Measurements from ENCODE around the gene LIPA. TPM values are rescaled to one million over a fixed set of nuclear protein-coding genes. Genes with fewer than 3 reads are reported as not detected.
"Not testable (repeated sequence)": the region's sequence is repeated elsewhere in the genome, so short reads cannot be mapped to it uniquely, and the experiment has no call there.

LIPA gene
- total and polyA plus RNA-seq, 4 donors = 57.7 to 113 (median 66.2) TPM

DNA sequence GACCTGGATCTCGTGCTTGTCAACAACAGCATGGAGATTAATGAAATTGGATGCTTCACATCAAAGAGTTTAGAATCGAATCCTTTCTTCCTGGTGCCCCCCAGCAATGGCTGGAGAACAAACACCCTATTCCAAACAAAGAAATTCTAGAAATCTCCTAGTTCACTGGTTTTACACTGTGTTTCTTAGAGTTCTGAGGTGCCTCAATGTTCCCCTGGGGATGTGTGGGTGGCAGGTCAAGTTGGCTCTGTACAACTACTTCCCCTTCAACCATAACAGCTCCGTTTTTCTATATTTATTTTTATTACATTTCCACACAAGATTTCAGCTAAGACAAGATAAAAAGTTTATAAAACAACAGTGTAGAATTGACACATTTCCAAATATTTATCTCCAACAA, 66.9 kb downstream of the LIPA start:
- no peak for DNase-seq (ENCODE audit: low read depth in 4 of 6, low spot score in 6 of 6)
- Histone ChIP-seq H3K27me3 (ENCODE audit: control insufficient read depth, insufficient read depth, low read length) (no peaks in the 10 kb centered on the region), H3K9me3 (ENCODE audit: control insufficient read depth, insufficient read depth, low read length) (peaks cover 1% of the 10 kb centered on the region), H3K4me3 (ENCODE audit: low read depth, low read length) (no peak overlapping the region), H3K36me3 (ENCODE audit: control insufficient read depth, insufficient read depth, low read length) (no peaks in the 10 kb centered on the region), H3K27ac (ENCODE audit: low read depth, low read length) (no peak overlapping the region), H3K4me1 (ENCODE audit: control insufficient read depth, insufficient read depth, low read length) (no peaks in the 10 kb centered on the region)
- WGBS (ENCODE audit: insufficient coverage) = no CpG with 5 or more reads among the region's 3 CpGs

DNA sequence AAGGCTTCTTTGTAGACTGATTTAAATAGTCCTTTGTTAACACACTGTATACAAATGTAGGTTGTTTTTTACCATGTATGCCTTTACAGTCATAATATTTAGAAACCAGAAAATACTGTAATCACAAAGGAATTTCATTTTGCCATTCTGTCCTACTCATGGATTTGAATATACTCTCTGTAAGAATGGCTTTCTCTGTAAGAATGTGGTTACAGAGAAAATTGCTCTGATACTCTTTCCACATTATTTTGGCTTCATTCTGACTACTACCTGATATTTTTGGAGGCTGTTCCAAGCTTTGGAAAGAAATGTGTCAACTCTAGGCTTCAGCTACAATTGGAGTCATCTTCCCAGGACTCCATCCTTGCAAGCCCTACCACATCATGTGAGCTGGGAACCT, 68.0 kb downstream of the LIPA start:
- Histone ChIP-seq H3K27me3 (ENCODE audit: control insufficient read depth, insufficient read depth, low read length) (no peaks in the 10 kb centered on the region), H3K4me1 (ENCODE audit: control insufficient read depth, insufficient read depth, low read length) (no peaks in the 10 kb centered on the region), H3K36me3 (ENCODE audit: control insufficient read depth, insufficient read depth, low read length) (no peaks in the 10 kb centered on the region), H3K9me3 (ENCODE audit: control insufficient read depth, insufficient read depth, low read length) (peaks cover 1% of the 10 kb centered on the region), H3K27ac (ENCODE audit: low read depth, low read length) (no peak overlapping the region), H3K4me3 (ENCODE audit: low read depth, low read length) (no peak overlapping the region)
- DNase-seq (ENCODE audit: low read depth in 4 of 6, low spot score in 6 of 6) = no peak

DNA sequence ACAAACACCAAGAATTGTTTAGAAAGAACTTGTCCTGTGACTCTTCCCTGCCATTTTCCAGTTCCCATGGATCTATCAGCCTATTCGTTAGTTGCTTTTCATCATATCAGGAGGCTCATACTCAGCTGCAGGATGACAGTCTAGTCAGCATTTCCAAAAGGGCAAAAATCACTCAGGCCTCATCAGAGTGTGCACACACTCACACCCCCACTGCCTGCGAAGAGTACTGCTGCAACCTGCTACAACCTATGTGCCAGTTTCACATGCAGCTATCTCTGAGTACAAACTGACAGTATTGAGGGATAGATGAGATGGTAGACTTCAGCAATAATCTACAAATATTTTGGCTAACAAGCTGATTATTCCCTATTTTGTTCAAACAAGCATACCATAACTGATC, 68.7 kb downstream of the LIPA start:
- 67% methylated on average over 1 of the region's 2 CpGs for WGBS (ENCODE audit: insufficient coverage)
- H3K27ac ChIP-seq (ENCODE audit: low read depth, low read length) = no peak overlapping the region
- no peaks in the 10 kb centered on the region for H3K36me3 ChIP-seq (ENCODE audit: control insufficient read depth, insufficient read depth, low read length)
- H3K9me3 ChIP-seq (ENCODE audit: control insufficient read depth, insufficient read depth, low read length) = no peaks in the 10 kb centered on the region
- H3K4me1 ChIP-seq (ENCODE audit: control insufficient read depth, insufficient read depth, low read length) = no peaks in the 10 kb centered on the region
- no peak for DNase-seq (ENCODE audit: low read depth in 4 of 6, low spot score in 6 of 6)
- H3K4me3 ChIP-seq (ENCODE audit: low read depth, low read length) = no peak overlapping the region
- no peaks in the 10 kb centered on the region for H3K27me3 ChIP-seq (ENCODE audit: control insufficient read depth, insufficient read depth, low read length)

DNA sequence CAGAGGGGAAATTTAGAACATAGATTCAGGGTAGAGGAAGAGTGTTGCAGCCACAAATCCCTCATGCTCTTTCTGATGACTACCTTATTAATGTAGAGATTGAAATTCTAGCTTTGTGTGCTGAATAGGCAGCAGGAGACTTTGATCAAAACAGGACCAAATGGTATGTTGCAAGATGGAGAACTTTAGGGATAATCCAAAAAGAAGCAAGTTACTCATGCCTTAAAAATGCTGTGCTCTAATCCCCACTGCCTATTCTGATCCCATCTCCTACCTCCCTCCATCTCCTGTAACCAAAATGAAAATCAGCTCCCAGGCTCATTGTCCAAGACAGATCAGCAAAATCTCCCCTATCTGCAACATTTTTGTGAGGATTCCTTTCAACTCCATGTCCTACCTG, 75.8 kb downstream of the LIPA start:
- no peaks in the 10 kb centered on the region for H3K4me1 ChIP-seq (ENCODE audit: control insufficient read depth, insufficient read depth, low read length)
- no peak overlapping the region for H3K4me3 ChIP-seq (ENCODE audit: low read depth, low read length)
- DNase-seq (ENCODE audit: low read depth in 4 of 6, low spot score in 6 of 6) = no peak
- H3K27me3 ChIP-seq (ENCODE audit: control insufficient read depth, insufficient read depth, low read length) = no peaks in the 10 kb centered on the region
- no peaks in the 10 kb centered on the region for H3K36me3 ChIP-seq (ENCODE audit: control insufficient read depth, insufficient read depth, low read length)
- no peak overlapping the region for H3K27ac ChIP-seq (ENCODE audit: low read depth, low read length)
- no peaks in the 10 kb centered on the region for H3K9me3 ChIP-seq (ENCODE audit: control insufficient read depth, insufficient read depth, low read length)

DNA sequence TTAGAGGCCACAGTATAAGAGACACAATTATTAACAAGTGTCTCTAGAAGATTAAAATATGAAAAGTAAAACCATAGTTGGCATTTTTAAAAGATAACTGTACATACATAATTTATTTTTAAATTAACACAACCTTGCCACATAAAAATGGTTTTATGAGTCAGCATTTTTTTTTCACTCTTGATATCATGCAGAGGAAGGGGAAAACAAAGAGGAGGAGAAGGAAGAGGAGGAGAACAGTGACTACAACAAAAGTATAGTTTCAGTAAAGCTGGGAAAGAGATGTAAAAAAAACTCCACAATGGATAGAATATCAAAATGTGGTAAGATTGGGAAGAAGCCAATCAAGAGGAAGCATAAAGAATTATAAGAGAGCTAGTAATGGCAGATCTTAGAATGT, 78.5 kb downstream of the LIPA start:
- no peaks in the 10 kb centered on the region for H3K27me3 ChIP-seq (ENCODE audit: control insufficient read depth, insufficient read depth, low read length)

DNA sequence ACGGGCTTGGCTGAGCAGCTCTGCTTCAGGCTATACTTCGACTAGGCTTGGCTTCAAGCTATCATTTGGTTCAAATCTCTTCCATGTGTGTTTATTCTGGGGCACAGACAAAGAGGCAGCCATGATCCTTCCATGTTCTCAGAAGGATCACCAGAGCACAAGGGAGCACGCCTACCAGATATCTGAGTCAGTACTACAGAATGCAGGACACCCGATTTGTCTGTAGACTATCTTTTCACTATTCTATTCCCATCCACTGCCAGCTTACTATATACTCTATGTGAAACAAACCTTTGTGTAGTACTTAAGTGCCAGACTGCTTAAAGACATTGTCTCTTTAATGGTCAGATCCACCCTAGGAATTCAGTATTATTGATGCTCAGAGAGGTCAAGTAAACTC, 79.6 kb downstream of the LIPA start:
- Histone ChIP-seq H3K36me3 (ENCODE audit: control insufficient read depth, insufficient read depth, low read length) (no peaks in the 10 kb centered on the region), H3K27ac (ENCODE audit: low read depth, low read length) (no peak overlapping the region), H3K9me3 (ENCODE audit: control insufficient read depth, insufficient read depth, low read length) (no peaks in the 10 kb centered on the region), H3K4me3 (ENCODE audit: low read depth, low read length) (no peak overlapping the region), H3K4me1 (ENCODE audit: control insufficient read depth, insufficient read depth, low read length) (no peaks in the 10 kb centered on the region), H3K27me3 (ENCODE audit: control insufficient read depth, insufficient read depth, low read length) (no peaks in the 10 kb centered on the region)
- WGBS (ENCODE audit: insufficient coverage) = 92% methylated on average over 3 of the region's 4 CpGs
- DNase-seq (ENCODE audit: low read depth in 4 of 6, low spot score in 6 of 6) = no peak

More for the DNA sequence above, 78.5 kb downstream of the LIPA start:
- Histone ChIP-seq H3K4me3 (ENCODE audit: low read depth, low read length) (no peak overlapping the region), H3K9me3 (ENCODE audit: control insufficient read depth, insufficient read depth, low read length) (no peaks in the 10 kb centered on the region), H3K27ac (ENCODE audit: low read depth, low read length) (no peak overlapping the region), H3K4me1 (ENCODE audit: control insufficient read depth, insufficient read depth, low read length) (no peaks in the 10 kb centered on the region), H3K36me3 (ENCODE audit: control insufficient read depth, insufficient read depth, low read length) (no peaks in the 10 kb centered on the region)
- DNase-seq (ENCODE audit: low read depth in 4 of 6, low spot score in 6 of 6) = no peak

DNA sequence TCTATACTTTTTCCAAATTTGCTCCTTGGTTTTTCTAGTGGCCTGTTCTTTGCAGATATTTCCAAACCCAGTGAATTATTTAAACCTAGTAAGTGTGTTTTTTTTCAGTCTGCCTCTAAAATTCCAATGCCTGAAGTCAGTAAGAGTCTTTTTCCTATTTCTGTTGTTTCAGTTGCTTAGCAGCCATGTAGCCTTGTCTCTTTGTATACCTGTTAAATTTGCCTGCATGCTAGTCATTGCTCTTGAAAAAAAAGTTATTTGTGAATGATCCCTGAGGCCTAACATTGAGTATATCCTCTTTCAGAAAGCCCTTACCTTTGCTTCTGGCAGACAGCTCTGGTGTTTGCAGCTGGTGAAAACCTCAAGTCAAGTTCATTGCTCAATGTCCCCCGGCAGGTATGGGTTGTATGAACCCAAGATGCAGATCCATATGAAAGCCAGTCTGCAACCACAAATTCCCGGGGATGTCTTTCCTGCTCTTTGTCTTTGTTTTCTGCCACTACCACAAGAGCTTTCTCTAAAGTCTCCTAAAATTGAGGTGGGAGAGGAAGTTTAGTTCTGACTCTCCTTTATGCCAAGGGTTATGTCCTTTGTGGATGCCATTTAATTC, 80.2 kb downstream of the LIPA start:
- no peaks in the 10 kb centered on the region for H3K9me3 ChIP-seq (ENCODE audit: control insufficient read depth, insufficient read depth, low read length)
- H3K27me3 ChIP-seq (ENCODE audit: control insufficient read depth, insufficient read depth, low read length) = no peaks in the 10 kb centered on the region
- H3K4me3 ChIP-seq (ENCODE audit: low read depth, low read length) = no peak overlapping the region
- no peaks in the 10 kb centered on the region for H3K4me1 ChIP-seq (ENCODE audit: control insufficient read depth, insufficient read depth, low read length)
- no peak overlapping the region for H3K27ac ChIP-seq (ENCODE audit: low read depth, low read length)
- no peaks in the 10 kb centered on the region for H3K36me3 ChIP-seq (ENCODE audit: control insufficient read depth, insufficient read depth, low read length)
- WGBS (ENCODE audit: insufficient coverage) = 100% methylated on average over 1 of the region's 2 CpGs
- DNase-seq (ENCODE audit: low read depth in 4 of 6, low spot score in 6 of 6) = no peak

DNA sequence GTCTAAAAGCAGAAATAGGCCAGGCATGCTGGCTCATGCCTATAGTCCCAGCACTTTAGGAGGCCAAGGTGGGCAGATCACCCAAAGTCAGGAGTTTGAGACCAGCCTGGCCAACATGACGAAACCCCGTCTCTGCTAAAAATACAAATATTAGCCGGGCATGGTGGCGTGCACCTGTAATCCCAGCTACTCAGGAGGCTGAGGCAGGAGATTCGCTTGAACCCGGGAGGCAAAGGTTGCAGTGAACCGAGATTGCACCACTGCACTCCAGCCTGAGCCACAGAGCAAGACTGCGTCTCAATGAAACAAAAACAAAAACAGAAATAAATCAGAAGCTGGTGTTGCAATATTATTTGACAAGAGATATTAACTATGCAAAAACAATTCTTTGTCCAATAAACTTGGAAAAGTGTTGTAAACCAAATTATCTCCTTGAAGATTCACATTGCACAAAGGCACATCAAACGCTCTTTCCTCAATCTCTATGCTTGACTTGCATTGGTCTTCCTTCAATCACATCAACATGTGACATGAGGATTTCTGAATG, 83.1 kb downstream of the LIPA start:
- not testable (repeated sequence) for H3K27ac ChIP-seq (ENCODE audit: low read depth, low read length); H3K36me3 ChIP-seq (ENCODE audit: control insufficient read depth, insufficient read depth, low read length); H3K27me3 ChIP-seq (ENCODE audit: control insufficient read depth, insufficient read depth, low read length); H3K4me1 ChIP-seq (ENCODE audit: control insufficient read depth, insufficient read depth, low read length); H3K4me3 ChIP-seq (ENCODE audit: low read depth, low read length); DNase-seq (ENCODE audit: low read depth in 4 of 6, low spot score in 6 of 6); H3K9me3 ChIP-seq (ENCODE audit: control insufficient read depth, insufficient read depth, low read length)
- WGBS (ENCODE audit: insufficient coverage) = 70% methylated on average over 4 of the region's 9 CpGs

DNA sequence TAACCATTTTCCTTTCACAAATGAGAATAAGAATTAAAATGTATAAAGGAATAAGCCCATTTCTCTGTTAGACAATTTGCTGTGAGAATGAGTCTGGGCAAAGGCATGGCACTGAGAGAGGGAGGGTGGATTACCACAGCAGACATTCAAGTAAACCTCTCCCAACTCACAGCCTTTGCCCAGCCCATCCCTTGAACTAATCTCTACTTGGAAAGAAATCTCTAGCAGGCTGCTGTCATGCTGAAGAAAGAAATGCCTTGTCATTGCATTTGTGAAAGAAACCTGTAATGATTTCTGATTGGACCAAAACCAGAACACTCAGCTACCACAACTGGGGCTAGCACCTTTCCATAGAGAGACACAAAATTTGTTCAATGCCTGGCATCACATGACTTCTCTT, 83.7 kb downstream of the LIPA start:
- Histone ChIP-seq H3K27ac (ENCODE audit: low read depth, low read length) (no peak overlapping the region), H3K36me3 (ENCODE audit: control insufficient read depth, insufficient read depth, low read length) (no peaks in the 10 kb centered on the region), H3K9me3 (ENCODE audit: control insufficient read depth, insufficient read depth, low read length) (no peaks in the 10 kb centered on the region), H3K27me3 (ENCODE audit: control insufficient read depth, insufficient read depth, low read length) (no peaks in the 10 kb centered on the region), H3K4me3 (ENCODE audit: low read depth, low read length) (no peak overlapping the region), H3K4me1 (ENCODE audit: control insufficient read depth, insufficient read depth, low read length) (no peaks in the 10 kb centered on the region)
- no peak for DNase-seq (ENCODE audit: low read depth in 4 of 6, low spot score in 6 of 6)

DNA sequence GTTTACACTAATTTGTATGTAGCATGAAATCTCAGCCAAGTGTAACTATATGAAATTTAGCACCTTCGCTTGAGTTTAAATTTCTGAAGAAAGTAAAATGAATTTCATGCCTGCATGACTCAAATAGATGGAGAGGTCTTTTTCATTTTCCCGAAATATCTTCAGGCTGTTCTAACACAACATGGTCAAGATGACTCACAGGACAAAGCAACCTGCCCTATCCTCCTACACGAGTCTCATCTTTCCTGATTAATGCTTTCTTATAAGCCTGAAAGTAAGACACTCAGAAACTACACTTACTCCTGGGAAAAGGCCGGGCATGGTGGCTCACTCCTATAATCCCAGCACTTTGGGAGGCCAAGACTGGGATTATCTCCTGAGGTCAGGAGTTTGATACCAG, 85.7 kb downstream of the LIPA start:
- no peaks in the 10 kb centered on the region for H3K9me3 ChIP-seq (ENCODE audit: control insufficient read depth, insufficient read depth, low read length)
- H3K27ac ChIP-seq (ENCODE audit: low read depth, low read length) = no peak overlapping the region
- no peaks in the 10 kb centered on the region for H3K36me3 ChIP-seq (ENCODE audit: control insufficient read depth, insufficient read depth, low read length)
- DNase-seq (ENCODE audit: low read depth in 4 of 6, low spot score in 6 of 6) = no peak
- H3K4me3 ChIP-seq (ENCODE audit: low read depth, low read length) = no peak overlapping the region
- WGBS (ENCODE audit: insufficient coverage) = 100% methylated on average over 4 of the region's 4 CpGs
- H3K27me3 ChIP-seq (ENCODE audit: control insufficient read depth, insufficient read depth, low read length) = no peaks in the 10 kb centered on the region
- no peaks in the 10 kb centered on the region for H3K4me1 ChIP-seq (ENCODE audit: control insufficient read depth, insufficient read depth, low read length)

Measured in spinal cord (tissue), 10 donors.